Activated naive CD4-positive, alpha-beta T cell treated with Interleukin-2 at 50 U/mL for 16 hours (primary cell): ENCODE measurements around the gene LYPD6.

Experiments
- DNase-seq: peaks from one replicate; pipeline ENCODE4 v3.0.0-alpha.2; 2020

LYPD6 gene

DNA sequence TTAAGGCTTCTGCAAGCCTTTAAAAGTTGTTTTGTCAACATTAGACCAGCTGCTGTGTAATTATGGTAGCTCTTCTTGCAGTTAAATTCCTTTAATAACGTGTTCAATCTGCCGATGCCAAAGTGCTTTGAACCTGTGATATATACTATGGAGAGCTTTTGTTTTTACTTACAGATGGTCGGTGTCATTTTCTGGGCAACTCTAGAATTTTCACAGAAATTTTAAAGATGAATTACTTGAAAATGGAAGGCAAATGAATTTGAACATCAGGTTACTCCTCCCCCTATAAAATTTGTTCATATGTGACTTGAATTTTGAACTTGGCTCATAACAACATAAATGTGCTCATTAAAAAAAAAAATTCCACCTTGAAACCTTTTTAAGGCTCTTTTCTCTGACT, 23.0 kb downstream of the LYPD6 start:
- DNase-seq, result no peak

DNA sequence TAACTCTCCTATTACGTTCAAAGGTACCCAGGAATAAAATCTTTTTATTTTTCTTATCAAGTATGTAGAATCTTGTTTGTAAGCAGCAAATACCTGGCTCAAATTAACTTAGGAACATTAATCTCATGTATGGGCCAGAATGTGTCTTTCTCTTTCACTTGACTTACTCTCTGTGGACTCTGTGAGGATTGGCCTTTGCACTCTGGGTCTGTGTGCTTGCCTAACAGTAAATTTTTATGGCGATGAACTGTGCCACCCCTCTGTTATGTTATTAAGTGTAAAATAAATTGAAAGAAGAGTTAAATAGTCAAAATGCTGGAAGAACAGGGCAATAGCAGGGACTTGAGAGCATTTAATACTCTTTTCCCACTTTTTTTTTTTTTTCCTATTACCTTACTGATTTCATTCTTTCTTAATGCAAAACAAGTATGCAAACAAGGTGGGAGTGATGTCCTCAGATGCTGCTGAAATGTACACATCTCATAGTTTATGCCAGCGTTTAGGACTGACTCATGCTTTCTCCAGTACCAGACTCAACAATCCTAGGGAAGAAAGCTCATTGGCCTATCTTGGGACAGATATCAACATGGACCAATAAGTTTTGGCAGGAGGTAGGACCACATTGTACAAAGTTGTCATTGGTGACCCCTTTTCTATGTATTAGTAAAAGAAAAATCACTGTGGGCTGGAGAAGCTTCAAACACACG, 25.5 kb downstream of the LYPD6 start:
- no peak for DNase-seq

DNA sequence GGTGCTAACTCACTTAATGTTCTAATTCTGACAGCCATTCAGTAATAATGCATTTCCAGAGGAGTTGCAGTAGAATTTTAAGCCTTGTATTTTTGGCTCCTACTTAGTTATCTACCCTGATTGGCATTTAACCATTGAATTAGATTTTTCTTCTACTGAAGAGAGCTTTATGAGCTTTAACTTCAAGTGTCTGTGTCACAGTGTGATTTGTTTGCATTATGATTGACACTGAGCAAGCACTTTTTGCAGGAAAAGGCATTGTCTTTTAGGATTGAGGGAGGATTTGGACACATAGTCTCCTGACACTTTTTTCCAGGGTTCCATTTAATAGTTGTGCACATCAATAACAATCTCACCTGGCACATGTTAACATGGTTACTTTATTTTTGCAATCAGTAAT, 26.7 kb downstream of the LYPD6 start:
- DNase-seq, result no peak

DNA sequence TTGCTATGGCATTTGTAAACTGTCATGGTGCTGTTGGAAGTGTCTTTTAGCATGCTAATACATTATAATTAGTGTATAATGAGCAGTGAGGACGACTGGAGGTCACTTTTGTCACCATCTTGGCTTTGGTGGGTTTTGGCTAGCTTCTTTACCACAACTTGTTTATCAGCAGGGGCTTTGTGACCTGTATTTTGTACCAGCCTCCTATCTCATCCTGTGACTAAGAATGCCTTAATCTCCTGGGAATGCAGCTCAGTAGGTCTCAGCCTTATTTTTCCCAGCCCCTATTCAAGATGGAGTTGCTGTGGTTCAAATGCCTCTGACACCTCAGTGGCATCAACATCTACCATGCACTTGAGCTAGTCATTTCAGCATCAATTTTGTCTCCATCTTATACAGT, 29.7 kb downstream of the LYPD6 start:
- DNase-seq, result no peak

DNA sequence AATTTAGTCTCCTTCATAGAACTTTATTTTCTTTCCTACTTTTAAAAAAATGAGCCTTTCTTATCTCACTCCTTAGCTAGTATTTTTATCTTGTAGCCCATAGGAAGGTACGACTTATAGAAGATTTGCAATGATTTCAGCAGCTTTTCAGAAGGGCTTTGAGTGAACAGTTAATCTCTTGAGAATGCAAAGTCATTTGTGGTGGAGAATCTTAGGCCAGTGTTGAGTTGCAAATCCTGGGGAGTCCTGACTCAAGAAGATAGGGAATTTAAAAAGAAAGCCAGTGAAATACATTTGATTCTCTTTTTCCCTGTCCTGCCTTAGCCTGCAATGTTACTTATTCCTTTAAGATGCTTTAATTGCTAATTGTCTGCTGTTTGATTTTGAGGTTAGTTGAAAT, 33.6 kb downstream of the LYPD6 start:
- DNase-seq, result no peak

DNA sequence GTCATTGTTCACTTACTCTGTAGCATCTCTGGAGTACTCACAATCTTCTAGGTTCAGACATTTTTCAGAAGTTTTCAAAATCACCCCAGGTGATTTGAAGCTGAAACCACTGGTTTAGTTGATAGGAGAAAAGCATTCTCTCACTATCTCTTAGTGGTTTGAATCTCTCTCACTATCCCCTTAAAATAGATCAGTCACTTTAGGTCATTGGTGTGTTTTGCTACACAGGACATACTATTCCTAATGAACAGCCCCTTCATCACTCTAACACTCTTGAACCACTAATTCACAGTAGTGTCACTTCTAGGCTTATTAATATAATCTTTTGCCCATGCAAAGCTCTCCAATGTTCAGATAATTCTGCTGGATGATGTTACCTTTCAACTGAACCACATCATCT, 34.5 kb downstream of the LYPD6 start:
- no peak for DNase-seq

DNA sequence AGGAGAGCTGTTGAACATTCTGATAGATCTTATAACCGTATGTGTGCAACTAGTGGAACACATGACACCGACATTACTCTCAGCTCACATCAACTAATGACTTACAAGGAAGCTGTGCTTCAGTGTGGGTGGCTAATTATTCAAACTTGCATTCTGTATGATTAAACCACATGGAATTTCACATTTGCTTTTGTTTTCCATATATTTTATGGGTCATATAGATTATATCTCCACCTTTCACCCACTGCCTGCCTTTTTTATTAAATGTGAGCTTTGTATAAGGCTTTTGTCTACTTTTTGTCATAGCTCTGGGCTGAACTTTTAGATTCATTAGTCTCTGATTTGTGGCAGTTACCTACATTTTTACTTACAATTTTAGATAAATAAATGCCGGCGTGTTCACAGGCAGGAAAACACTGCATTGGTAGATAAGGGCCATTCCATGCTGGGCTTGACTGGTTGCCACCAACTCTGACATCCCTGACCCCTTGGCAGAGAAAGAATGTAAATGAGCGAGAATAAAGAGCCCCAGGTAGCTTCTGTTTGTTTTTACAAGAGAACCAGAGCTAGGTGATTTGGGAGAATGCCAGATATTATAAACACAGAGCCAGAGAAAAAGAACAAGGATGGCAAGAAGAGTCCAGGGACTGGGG, 35.7 kb downstream of the LYPD6 start:
- no peak for DNase-seq

DNA sequence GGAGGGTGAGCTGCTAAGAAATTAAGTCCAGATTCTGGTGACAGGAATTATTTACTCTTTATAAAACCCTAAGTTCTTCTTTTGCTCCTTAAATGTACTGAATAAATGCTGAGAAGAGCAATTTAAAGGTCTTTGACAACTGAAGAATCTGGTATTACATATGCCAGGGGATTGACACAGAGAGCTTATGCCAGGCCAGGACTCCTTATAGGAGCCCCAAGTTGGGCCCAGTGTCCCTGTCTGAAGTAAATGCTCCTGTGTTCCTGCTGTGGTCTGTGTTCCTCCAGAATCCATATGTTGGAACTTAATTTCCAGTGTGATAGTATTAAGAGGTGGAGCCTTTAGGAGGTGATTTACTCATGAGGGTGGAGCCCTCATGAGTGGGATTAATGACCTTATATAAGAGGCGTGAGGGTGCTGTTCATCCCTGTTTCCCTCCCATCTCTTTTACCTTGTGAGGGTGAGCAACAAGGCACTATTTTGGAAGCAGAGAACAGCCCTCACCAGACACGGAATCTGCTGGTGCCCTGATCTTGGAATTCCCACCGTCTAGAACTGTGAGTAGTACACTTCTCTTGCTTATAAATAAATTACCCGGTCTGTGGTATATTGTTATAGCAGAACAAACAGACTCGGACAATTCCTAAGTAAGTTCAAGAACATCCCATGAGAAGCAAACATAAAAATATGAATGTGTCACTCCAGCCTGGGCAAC, 39.8 kb downstream of the LYPD6 start:
- no peak for DNase-seq

DNA sequence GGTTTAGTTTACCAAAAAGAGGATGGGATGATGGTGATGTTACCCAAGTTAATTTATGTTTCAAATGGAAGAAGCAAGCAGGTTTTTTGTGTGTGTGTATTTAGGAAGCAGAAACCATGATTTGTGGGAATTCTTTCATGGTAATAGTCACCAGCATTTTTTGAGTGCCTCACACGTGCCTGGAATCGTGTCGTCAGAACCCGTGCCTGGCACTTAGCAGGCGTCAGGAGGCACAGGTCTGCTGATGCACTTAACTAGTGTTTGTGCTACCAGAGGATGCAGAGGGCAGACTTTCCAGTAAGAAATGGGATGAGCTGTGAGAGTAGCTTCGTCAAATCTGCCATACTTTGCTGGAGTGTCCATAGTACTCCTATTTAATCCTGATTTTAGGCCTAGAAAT, 41.1 kb downstream of the LYPD6 start:
- DNase-seq, result no peak

DNA sequence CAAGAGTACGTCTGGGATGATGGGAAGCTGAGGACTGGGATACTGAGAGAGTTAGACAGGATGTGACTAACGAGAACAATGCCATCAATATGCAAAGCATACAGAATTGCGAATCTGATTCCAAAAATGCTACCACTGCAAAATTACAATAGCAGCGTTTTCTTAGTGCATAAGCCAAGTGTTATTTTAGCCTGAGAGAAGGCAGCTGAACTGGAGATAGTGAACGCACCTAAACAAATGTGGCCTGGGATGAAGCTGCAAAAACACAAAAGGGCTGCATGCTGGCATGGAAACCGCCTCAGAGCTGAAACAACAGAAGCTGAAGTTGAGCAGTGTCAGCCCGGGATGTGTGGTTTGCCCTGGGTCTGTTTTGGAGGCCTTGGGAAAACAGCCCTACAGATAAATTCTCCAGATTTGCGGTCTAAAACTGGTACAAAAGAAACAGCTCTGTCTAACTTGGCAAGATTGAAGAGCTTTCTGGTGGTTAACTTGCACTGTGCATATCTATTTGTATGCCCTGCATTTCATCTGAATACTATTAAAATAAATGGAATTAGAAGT, 45.5 kb downstream of the LYPD6 start:
- no peak for DNase-seq

DNA sequence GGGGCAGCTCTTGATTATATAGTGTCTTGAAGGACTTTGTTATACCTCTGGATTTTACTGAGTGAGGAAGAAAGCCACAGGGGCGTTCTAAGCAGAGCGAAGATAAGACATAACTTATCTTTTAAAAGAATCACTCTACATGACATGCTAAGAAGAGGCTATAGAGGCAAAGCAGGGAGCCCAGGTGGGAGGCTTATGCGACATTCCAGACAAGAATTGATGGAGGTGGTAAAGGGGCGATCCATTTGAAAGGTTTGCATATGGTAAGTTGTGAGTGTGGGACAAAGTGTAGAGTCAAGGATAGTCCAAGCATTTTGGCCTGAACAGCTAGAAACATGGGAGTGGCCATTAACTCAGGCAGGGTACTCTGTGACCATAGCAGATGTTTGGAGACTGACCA, 49.8 kb downstream of the LYPD6 start:
- DNase-seq, result no peak

DNA sequence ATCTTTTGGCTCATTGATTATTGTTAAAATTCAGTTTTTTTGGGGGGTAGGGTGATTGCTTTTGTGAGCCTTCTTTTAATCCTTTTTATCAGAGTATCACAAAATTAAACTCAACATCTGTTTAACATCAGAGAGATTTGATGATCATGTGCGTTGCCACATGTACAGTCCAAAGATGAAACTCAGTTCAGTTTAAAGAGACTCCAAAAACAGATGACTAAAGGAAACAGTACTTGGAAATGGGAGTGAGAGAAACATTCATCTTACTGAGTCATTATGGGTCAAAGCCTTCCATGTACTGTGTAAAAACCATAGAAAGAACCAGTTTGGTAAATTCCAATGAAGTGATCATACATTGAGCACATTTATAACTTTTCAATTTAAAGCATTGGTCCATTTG, 53.0 kb downstream of the LYPD6 start:
- DNase-seq, result no peak

DNA sequence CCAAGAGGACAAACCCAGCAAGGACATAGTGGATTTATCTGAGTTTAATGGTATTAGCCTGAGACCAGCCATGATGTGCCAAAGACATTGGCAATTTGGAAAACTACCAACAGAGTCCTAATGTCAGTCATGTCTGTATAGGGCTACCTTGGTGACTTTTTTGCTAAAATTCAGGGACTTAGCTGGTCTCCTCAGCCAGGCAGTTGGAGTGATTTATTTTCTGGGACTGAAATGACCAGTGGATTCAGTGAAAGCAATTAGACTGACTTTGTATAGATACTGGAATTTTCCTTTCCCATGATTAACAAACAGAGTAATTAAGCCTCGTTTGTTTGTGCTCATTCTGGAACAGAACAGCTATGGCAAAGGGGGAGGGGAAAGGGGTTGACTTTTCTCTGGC, 55.0 kb downstream of the LYPD6 start:
- DNase-seq, result no peak

DNA sequence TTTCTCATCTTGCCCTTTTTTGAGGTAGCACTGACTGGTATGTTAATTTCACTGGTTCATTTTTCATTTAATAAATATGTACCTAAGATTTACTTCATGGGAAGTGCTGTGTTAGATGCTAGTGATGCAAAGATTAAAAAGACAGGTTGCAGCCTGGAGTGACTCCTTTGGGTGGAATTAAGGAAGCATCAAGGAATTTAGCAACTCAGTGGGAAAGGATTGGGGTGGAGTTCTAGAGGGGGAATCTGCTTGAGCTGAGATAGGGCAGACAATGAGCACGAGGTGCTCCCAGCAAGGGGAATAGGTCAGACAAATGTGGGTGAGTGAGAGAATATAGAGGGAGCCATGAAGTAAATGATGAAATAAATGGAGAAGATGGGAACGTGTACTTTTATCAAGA, 57.0 kb downstream of the LYPD6 start:
- DNase-seq, result no peak

DNA sequence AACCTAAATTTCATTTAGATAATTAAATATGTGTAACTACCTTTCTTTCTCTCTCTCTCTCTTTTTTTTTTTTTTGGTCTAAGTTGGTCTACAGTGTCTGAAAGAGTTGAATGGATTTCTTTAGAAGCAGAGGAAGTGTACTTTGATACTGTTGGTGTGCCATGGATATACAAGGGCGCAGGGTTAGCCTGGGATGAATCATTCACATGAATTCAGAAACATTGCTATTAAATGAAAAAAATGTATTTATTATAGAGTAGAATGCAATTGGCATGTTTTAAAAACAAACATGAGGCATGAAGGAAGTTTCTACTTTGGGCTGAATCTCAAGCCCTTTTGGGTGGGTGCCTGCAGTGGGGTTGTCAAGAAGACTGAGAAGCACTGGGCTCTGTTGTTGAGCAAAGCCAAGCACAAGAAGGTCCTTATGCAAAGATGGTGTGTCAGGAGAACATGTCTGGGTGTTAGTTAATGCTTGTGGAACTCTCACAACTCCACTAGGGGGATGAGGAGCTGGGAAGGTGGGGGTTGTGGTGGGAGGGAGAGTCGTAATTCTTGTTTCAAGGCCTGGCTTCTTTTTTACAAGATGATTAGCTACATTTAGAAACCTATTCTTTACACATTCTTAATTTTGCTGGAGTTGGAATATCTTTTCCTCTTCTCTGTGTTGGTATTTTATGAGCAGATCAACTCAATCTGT, 57.9 kb downstream of the LYPD6 start:
- no peak for DNase-seq

DNA sequence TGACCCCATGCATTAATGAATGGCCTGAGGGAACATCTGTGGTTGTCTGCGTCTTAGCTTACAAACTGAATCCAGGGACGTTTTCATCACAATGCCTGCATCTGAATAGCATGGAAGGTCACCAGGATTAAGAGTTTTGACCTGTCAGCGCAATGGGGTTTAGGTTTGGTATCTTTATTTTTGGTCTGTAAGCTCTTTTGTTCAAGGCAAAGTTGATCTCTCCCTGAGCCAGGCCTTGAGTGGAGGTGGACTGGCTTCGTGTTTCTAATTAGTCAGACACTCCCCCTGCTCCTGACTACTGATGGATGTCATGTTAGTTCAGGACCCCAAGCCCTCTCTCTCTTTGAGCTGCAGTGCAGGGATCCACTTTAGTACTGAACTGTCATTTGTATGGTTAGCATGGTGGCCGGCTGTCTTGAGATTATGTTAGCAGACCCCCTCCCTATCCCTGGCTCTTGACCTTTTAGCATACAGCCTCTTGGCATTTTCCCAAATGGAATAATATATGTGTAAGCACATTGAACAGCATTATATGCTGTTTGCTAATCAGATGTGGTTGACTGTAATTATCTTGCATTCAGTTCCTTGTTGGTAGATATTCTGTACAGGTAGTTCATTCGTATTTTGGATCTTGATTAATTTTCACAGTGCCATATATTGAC, 59.2 kb downstream of the LYPD6 start:
- DNase-seq, result no peak

DNA sequence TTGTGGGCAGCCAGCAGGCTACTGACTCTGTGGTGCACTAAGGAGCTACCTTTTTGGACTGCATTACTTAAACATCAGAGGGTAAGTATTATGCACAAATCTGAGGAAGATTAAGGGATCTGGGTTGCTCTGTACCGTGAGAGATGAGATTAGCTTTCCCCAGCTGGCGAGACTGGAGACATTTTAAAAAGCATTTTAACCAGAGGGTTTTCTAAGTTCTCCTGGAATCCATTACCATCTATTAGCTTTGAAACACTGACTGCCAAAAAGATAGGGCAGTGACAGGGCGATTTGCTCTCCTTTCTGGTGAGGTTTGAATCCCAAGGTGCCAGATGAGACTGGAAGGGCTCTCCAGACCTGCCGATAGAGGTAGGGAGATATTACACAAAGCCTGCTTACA, 63.2 kb downstream of the LYPD6 start:
- DNase-seq, result no peak

DNA sequence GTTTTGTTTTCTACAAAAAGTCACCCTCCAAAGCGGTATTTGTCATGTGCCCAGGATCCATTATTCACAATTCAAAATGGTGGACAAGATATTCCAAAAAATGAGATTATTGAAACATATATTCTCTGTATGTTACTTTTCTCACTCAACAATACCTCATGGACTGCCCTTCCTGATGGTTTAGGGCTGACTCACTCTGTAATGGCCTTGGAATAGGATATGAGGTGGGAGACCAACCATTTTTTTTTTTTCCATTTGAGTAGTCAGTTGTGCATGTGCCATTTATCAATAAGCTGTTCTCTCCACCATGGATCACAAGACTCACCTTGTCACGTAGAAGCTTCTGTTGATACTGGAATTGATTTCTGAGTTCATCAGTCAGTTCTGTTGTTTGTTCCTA, 64.5 kb downstream of the LYPD6 start:
- no peak for DNase-seq

DNA sequence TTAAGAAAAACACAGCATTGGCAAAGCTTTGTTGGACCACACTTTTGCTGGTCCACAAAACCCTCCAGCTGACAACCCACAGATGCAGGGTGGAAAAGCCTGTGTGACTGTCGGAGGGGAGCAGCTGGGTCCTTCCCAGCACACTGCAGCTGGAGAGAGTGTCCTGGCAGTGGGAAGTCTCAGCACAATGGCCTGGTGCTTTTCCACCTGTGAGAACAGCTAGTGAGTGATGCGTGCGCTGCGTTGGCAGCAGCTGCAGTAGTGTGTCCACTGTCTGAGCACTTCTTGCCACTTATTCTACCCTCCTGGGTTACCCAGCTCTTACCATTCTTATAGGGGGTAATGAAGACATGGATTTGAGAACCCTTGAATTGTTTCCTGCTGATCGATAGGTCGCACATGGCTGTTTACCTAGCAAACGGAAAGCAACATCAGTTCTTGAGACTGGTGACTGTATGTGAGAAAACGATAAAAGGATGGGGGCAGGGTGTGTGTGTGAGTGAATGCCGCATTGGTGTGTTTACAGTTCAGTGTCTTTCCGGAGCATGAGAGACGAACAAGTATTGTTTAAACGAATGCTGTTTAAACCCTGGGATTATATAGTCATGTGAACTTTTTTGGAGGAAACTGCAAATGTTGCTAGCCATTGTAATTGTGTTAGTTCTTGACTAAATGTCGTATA, 69.7 kb downstream of the LYPD6 start:
- no peak for DNase-seq

DNA sequence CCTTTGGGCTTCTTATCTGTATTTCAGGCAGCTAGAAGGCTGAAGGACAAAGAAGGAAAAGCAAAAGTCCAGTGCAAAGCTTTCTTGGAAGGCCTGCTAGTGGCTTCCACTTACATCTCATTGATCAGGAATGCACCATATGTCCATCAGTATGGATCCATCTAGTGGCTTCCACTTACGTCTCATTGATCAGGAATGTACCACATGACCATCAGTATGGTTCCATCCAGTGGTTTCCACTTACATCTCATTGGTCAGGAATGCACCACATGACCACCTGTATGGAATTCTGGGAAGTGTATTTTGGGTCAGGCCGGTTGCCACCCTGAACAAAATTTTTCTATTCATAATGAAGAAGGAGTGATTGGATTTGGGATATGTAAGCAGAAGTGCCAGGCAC, 70.6 kb downstream of the LYPD6 start:
- DNase-seq, result no peak

DNA sequence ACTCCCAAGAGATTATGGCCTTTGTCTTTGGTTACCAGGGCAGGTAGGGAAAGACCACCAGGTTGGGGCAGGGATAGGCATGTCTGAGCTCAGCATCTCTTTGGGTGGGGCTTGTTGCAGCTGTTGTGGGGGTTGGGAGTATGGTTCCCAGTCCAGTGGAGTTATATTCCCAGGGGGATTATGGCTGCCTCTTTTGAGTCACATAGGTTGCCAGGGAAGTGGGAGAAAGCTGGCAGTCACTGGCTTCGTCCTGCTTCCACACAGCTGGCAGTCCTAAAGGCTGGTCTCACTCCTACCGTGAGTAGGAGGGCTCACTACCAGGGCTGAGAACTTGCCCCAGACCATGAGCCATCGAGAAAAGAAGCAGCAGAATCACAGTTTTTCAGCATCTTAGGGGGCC, 79.1 kb downstream of the LYPD6 start:
- DNase-seq, result no peak
